ENCODE data around the gene USP17L26.
"Not testable (repeated sequence)": the region's sequence is repeated elsewhere in the genome, so short reads cannot be mapped to it uniquely, and the experiment has no call there.

Gene USP17L26

DNA sequence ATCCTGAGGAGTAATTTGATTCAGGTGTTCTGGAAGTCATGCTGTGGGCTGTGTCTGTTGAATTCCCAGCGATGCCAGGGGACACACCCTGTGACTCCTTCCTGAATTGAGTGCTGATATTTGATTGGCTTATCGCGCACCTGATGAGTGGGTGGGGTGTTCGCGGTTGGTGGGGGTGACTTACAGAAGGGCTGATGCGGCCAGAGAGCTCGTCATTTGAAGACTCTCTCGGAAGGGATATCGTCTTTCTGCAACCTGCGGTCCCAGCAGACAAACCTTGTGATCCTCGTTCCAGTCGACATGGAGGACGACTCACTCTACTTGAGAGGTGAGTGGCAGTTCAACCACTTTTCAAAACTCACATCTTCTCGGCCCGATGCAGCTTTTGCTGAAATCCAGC, at the start of gene USP17L26:
Gene USP17L26 (plus strand): TSS at position 301 of the 400 bp plus-strand sequence. CDS start 0 bp downstream, at position 301.
- not testable (repeated sequence) for ATAC-seq

DNA sequence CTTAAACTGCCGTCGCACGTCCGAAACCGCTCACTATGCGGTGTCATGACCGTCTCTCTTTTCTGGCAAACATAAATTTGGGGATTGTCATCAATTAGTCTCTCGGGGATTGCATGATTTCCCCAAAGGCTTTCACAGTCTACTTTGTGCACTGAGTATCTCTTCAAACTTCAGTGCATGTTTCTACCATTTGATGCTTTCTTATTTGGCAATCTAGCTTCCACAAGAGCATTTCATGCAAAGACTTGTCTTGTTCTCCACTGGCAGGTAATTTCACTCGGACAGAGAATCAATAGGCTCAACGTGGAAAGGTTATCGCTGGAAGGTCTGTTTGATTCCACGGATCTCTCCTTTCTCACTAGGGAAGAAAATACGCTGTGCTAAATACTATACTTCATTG, 10.3 kb upstream of the USP17L26 start:
- ATAC-seq: not testable (repeated sequence)

GRCh38 chr4:9324865-9325264, 9.6 kb upstream of the USP17L26 start, which contains the start of gene USP17L24:
Gene USP17L24 (plus strand): TSS chr4:9325165. CDS start chr4:9325165, 0 bp downstream.
- not testable (repeated sequence) for ATAC-seq

DNA sequence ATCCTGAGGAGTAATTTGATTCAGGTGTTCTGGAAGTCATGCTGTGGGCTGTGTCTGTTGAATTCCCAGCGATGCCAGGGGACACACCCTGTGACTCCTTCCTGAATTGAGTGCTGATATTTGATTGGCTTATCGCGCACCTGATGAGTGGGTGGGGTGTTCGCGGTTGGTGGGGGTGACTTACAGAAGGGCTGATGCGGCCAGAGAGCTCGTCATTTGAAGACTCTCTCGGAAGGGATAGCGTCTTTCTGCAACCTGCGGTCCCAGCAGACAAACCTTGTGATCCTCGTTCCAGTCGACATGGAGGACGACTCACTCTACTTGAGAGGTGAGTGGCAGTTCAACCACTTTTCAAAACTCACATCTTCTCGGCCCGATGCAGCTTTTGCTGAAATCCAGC, 4.8 kb upstream of the USP17L26 start, which contains the start of gene USP17L25:
Gene USP17L25 (plus strand): TSS at position 301 of the 400 bp plus-strand sequence. CDS start 0 bp downstream, at position 301.
- ATAC-seq: not testable (repeated sequence)

DNA sequence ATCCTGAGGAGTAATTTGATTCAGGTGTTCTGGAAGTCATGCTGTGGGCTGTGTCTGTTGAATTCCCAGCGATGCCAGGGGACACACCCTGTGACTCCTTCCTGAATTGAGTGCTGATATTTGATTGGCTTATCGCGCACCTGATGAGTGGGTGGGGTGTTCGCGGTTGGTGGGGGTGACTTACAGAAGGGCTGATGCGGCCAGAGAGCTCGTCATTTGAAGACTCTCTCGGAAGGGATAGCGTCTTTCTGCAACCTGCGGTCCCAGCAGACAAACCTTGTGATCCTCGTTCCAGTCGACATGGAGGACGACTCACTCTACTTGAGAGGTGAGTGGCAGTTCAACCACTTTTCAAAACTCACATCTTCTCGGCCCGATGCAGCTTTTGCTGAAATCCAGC, 4.6 kb downstream of the USP17L26 start, which contains the start of gene USP17L5:
Gene USP17L5 (plus strand): TSS at position 301 of the 400 bp plus-strand sequence. CDS start 0 bp downstream, at position 301.
- not testable (repeated sequence) for ATAC-seq

GRCh38 chr4:9343848-9344247, 9.4 kb downstream of the USP17L26 start, which contains the start of gene USP17L27:
Gene USP17L27 (plus strand): TSS chr4:9344148. CDS start chr4:9344148, 0 bp downstream.
- not testable (repeated sequence) for ATAC-seq

DNA sequence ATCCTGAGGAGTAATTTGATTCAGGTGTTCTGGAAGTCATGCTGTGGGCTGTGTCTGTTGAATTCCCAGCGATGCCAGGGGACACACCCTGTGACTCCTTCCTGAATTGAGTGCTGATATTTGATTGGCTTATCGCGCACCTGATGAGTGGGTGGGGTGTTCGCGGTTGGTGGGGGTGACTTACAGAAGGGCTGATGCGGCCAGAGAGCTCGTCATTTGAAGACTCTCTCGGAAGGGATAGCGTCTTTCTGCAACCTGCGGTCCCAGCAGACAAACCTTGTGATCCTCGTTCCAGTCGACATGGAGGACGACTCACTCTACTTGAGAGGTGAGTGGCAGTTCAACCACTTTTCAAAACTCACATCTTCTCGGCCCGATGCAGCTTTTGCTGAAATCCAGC, 14.1 kb downstream of the USP17L26 start, which contains the start of gene USP17L28:
Gene USP17L28 (plus strand): TSS at position 301 of the 400 bp plus-strand sequence. CDS start 0 bp downstream, at position 301.
- not testable (repeated sequence) for ATAC-seq

DNA sequence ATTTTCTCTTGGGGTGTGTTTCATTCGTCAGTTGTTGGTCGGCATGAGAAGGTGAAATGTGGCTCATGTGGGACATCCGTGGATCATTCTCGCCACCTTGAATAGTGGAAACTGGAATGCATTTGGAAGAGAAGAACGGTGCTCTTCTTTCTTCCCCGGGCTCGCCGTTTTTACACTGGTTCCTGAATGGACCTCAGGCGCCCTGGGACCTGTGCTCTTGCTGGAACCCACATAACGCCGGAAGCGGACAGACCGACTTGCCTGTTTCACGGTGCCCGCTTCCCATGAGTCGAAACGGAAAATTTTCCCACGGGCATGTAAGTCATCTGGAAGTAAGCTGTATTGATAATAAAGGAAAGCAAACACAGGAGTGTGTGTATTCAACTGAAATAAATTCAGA, 16.4 kb downstream of the USP17L26 start:
- not testable (repeated sequence) for ATAC-seq

DNA sequence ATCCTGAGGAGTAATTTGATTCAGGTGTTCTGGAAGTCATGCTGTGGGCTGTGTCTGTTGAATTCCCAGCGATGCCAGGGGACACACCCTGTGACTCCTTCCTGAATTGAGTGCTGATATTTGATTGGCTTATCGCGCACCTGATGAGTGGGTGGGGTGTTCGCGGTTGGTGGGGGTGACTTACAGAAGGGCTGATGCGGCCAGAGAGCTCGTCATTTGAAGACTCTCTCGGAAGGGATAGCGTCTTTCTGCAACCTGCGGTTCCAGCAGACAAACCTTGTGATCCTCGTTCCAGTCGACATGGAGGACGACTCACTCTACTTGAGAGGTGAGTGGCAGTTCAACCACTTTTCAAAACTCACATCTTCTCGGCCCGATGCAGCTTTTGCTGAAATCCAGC, 18.9 kb downstream of the USP17L26 start, which contains the start of gene USP17L29:
Gene USP17L29 (plus strand): TSS at position 301 of the 400 bp plus-strand sequence. CDS start 0 bp downstream, at position 301.
- not testable (repeated sequence) for ATAC-seq

- not testable (repeated sequence) for ATAC-seq
Observed at GRCh38 chr4:9362829-9363228, 28.4 kb downstream of the USP17L26 start, which contains the start of gene USP17L30. Gene USP17L30 (plus strand): TSS chr4:9363129. CDS start chr4:9363129, 0 bp downstream.

DNA sequence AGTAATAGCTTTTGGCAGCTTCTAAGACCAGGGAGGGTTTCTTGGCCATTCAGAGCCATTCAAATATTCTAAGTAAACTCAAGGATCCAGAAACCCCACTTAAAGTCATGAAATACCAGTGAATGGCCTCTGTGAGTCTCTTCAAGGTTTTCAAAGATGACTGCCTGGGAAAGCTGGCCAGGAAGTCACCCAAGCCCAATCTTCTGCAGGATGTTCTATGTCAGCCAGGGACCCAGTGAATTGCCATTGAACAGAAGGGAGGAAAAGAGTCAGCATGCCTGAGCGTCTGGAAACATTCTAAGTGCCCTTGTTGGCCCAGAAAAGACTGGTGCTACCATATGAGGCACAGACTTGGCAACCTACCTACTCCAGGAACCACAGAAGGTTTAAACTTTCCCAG, 45.4 kb downstream of the USP17L26 start:
- ATAC-seq: not testable (repeated sequence)

GRCh38 chr4:9381012-9381534, 46.6 kb downstream of the USP17L26 start:
- peak; percentile 51; the same call in 2 of the 3 replicates for ATAC-seq

DNA sequence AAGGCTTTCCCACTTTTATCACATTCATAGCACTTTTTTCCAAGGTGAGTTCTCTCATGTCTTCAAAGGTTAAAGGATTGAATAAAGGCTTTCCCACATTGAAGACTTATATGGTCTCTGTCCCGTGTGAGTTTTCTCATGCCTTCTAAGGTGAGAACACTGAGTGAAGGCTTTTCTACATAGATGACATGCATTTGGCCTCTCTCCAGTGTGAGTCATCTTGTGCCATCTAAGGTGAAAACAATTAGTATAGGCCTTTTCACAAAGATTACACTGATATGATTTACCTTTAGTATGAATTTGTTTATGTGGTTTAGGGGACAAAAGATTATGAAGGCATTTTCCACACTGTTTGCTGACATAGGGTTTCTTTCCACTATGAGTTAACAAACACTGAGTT, 49.7 kb downstream of the USP17L26 start:
- ATAC-seq: no peak
- TF ChIP-seq OSR1 (CRISPR knock-in tag; IDR thresholded peaks at IDR 0.05) (no peak), ZNF70 (CRISPR knock-in tag; IDR thresholded peaks at IDR 0.05) (no peak), TOX (CRISPR knock-in tag; IDR thresholded peaks at IDR 0.05; ENCODE audit: borderline replicate concordance) (no peak), ISL1 (CRISPR knock-in tag; IDR thresholded peaks at IDR 0.05) (no peak), TCF4 (CRISPR knock-in tag; IDR thresholded peaks at IDR 0.05; ENCODE audit: borderline replicate concordance) (no peak), ZC3H10 (CRISPR knock-in tag; IDR thresholded peaks at IDR 0.05) (no peak), ZNF8 (CRISPR knock-in tag; IDR thresholded peaks at IDR 0.05) (no peak), ZFP3 (CRISPR knock-in tag; IDR thresholded peaks at IDR 0.05) (no peak), RARB (CRISPR knock-in tag; IDR thresholded peaks at IDR 0.05) (no peak), CSDC2 (CRISPR knock-in tag; IDR thresholded peaks at IDR 0.05) (no peak), ARNTL (CRISPR knock-in tag; IDR thresholded peaks at IDR 0.05; ENCODE audit: borderline replicate concordance, low read depth) (no peak), CREB5 (CRISPR knock-in tag; IDR thresholded peaks at IDR 0.05; ENCODE audit: low read depth) (no peak), BACH2 (CRISPR knock-in tag; IDR thresholded peaks at IDR 0.05; ENCODE audit: borderline replicate concordance) (no peak), ZNF565 (CRISPR knock-in tag; conservative IDR thresholded peaks at IDR 0.05; ENCODE audit: low read depth) (no peak)
- TF ChIP-seq, protein P1, sequence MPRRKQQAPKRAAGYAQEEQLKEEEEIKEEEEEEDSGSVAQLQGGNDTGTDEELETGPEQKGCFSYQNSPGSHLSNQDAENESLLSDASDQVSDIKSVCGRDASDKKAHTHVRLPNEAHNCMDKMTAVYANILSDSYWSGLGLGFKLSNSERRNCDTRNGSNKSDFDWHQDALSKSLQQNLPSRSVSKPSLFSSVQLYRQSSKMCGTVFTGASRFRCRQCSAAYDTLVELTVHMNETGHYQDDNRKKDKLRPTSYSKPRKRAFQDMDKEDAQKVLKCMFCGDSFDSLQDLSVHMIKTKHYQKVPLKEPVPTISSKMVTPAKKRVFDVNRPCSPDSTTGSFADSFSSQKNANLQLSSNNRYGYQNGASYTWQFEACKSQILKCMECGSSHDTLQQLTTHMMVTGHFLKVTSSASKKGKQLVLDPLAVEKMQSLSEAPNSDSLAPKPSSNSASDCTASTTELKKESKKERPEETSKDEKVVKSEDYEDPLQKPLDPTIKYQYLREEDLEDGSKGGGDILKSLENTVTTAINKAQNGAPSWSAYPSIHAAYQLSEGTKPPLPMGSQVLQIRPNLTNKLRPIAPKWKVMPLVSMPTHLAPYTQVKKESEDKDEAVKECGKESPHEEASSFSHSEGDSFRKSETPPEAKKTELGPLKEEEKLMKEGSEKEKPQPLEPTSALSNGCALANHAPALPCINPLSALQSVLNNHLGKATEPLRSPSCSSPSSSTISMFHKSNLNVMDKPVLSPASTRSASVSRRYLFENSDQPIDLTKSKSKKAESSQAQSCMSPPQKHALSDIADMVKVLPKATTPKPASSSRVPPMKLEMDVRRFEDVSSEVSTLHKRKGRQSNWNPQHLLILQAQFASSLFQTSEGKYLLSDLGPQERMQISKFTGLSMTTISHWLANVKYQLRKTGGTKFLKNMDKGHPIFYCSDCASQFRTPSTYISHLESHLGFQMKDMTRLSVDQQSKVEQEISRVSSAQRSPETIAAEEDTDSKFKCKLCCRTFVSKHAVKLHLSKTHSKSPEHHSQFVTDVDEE (CRISPR knock-in tag; IDR thresholded peaks at IDR 0.05): no peak
- TF ChIP-seq, protein P2, sequence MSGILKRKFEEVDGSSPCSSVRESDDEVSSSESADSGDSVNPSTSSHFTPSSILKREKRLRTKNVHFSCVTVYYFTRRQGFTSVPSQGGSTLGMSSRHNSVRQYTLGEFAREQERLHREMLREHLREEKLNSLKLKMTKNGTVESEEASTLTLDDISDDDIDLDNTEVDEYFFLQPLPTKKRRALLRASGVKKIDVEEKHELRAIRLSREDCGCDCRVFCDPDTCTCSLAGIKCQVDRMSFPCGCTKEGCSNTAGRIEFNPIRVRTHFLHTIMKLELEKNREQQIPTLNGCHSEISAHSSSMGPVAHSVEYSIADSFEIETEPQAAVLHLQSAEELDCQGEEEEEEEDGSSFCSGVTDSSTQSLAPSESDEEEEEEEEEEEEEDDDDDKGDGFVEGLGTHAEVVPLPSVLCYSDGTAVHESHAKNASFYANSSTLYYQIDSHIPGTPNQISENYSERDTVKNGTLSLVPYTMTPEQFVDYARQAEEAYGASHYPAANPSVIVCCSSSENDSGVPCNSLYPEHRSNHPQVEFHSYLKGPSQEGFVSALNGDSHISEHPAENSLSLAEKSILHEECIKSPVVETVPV (CRISPR knock-in tag; IDR thresholded peaks at IDR 0.05): no peak
